HEK293T (cell line): ENCODE measurements around the gene JADE1.

ENCODE experiments used
- FOXK2 ChIP-seq: fragments of 450-650 bp; IDR thresholded peaks from 2 replicates; pipeline ENCODE4 v1.6.1; 2016; ENCODE audit warnings: mild to moderate bottlenecking
- SP1 ChIP-seq: fragments of 450-650 bp; IDR thresholded peaks from 2 replicates; pipeline ENCODE4 v1.6.1; 2017

- TF ChIP-seq SP1 (no peak), FOXK2 (no peak)
Observed at GRCh38 chr4:128800284-128800683, 9.2 kb upstream of the JADE1 start.
